Parathyroid adenoma (tissue), 2 donors: ENCODE measurements around the gene P2RY12.

ENCODE experiments used
- H2AFZ ChIP-seq: fragments of 300-600 bp; sonication (generic); one replicate; pipeline ENCODE4 v1.7.0; 2017; ENCODE audit warnings: antibody characterized with exemption, mild to moderate bottlenecking
- H3K27ac ChIP-seq: fragments of 300-600 bp; sonication (generic); one replicate; pipeline ENCODE4 v1.7.0; 2017
- H3K27me3 ChIP-seq: fragments of 300-600 bp; sonication (generic); one replicate; pipeline ENCODE4 v1.7.0; 2017; ENCODE audit warnings: low read length; ENCODE audit not compliant: control insufficient read depth, insufficient read depth
- H3K36me3 ChIP-seq: fragments of 300-600 bp; sonication (generic); one replicate; pipeline ENCODE4 v1.7.0; 2017; ENCODE audit warnings: low read length; ENCODE audit not compliant: control insufficient read depth, insufficient read depth
- H3K4me1 ChIP-seq: fragments of 300-600 bp; sonication (generic); one replicate; pipeline ENCODE4 v1.7.0; 2017; ENCODE audit warnings: control low read depth
- H3K4me2 ChIP-seq: fragments of 300-600 bp; sonication (generic); one replicate; pipeline ENCODE4 v1.7.0; 2017; ENCODE audit warnings: low read length
- H3K4me3 ChIP-seq: fragments of 300-600 bp; sonication (generic); one replicate; pipeline ENCODE4 v1.7.0; 2017; ENCODE audit warnings: low read depth, low read length
- H3K79me2 ChIP-seq: fragments of 300-600 bp; sonication (generic); one replicate; pipeline ENCODE4 v1.7.0; 2017; ENCODE audit warnings: control low read depth
- H3K9ac ChIP-seq: fragments of 300-600 bp; sonication (generic); one replicate; pipeline ENCODE4 v1.7.0; 2017; ENCODE audit warnings: mild to moderate bottlenecking
- H3K9me3 ChIP-seq: fragments of 300-600 bp; sonication (generic); one replicate; pipeline ENCODE4 v1.7.0; 2017; ENCODE audit warnings: low read length; ENCODE audit not compliant: control insufficient read depth
- CTCF ChIP-seq: fragments of 300-600 bp; sonication (generic); IDR thresholded peaks from one replicate; pipeline ENCODE4 v1.7.0; 2017; ENCODE audit warnings: antibody characterized with exemption, mild to moderate bottlenecking
- donor health status: primary hyperparathyroidism.

The P2RY12 gene

GRCh38 chr3:151383111-151383510 is 1.4 kb downstream of the P2RY12 start:
- Histone ChIP-seq H3K9me3 (no peaks in the 10 kb centered on the region), H3K36me3 (no peaks in the 10 kb centered on the region), H3K27me3 (no peaks in the 10 kb centered on the region), H3K4me3 (no peak overlapping the region), H3K4me1 (no peaks in the 10 kb centered on the region), H3K4me2 (no peak overlapping the region), H3K9ac (no peak overlapping the region), H3K27ac (no peak overlapping the region), H2AFZ (no peak overlapping the region), H3K79me2 (no peaks in the 10 kb centered on the region)
- TF ChIP-seq CTCF, result no peak

GRCh38 chr3:151382671-151383070 is 1.9 kb downstream of the P2RY12 start:
- Histone ChIP-seq H2AFZ (no peak overlapping the region), H3K36me3 (no peaks in the 10 kb centered on the region), H3K27ac (no peak overlapping the region), H3K27me3 (no peaks in the 10 kb centered on the region), H3K4me2 (no peak overlapping the region), H3K4me1 (no peaks in the 10 kb centered on the region), H3K79me2 (no peaks in the 10 kb centered on the region), H3K9me3 (no peaks in the 10 kb centered on the region), H3K4me3 (no peak overlapping the region), H3K9ac (no peak overlapping the region)
- TF ChIP-seq CTCF, result no peak

- Histone ChIP-seq H3K27me3 (no peaks in the 10 kb centered on the region), H3K9me3 (no peaks in the 10 kb centered on the region), H3K4me3 (no peak overlapping the region), H3K4me1 (no peaks in the 10 kb centered on the region), H3K36me3 (no peaks in the 10 kb centered on the region), H2AFZ (no peak overlapping the region), H3K9ac (no peak overlapping the region), H3K27ac (no peak overlapping the region), H3K79me2 (no peaks in the 10 kb centered on the region), H3K4me2 (no peak overlapping the region)
- TF ChIP-seq CTCF, result no peak
Observed at GRCh38 chr3:151379083-151379734, 5.3 kb downstream of the P2RY12 start.

- H3K4me3 ChIP-seq, result no peak overlapping the region
- no peaks in the 10 kb centered on the region for H3K9me3 ChIP-seq
- H2AFZ ChIP-seq, result no peak overlapping the region
- no peaks in the 10 kb centered on the region for H3K79me2 ChIP-seq
- no peak for TF ChIP-seq CTCF
- no peaks in the 10 kb centered on the region for H3K4me1 ChIP-seq
- H3K4me2 ChIP-seq, result no peak overlapping the region
- no peak overlapping the region for H3K27ac ChIP-seq
- no peak overlapping the region for H3K9ac ChIP-seq
- H3K36me3 ChIP-seq, result no peaks in the 10 kb centered on the region
- no peaks in the 10 kb centered on the region for H3K27me3 ChIP-seq
Observed at GRCh38 chr3:151377768-151378385, 6.7 kb downstream of the P2RY12 start.
